ENCODE results near the gene CCDC83.

DNA sequence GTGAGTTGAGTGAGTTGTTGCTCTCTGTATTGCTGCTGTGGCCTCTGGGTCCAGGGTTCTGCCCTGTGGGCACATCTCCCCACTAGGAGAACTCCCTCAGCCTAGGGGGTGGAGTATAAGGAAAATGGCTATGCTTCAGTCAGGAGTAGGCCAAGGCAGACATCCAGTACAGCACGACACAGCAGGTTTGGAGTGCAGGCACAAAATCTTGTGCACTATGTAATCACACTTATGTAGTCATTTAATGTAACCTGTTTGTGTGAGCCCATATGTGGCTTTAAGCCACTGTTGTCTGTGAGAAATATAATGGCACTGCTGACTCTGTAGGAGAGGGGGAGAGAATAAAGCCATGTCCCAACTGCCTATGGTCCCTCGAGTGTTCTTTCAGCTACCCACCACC is 90.1 kb downstream of the CCDC83 start:
- TF ChIP-seq, protein P1, sequence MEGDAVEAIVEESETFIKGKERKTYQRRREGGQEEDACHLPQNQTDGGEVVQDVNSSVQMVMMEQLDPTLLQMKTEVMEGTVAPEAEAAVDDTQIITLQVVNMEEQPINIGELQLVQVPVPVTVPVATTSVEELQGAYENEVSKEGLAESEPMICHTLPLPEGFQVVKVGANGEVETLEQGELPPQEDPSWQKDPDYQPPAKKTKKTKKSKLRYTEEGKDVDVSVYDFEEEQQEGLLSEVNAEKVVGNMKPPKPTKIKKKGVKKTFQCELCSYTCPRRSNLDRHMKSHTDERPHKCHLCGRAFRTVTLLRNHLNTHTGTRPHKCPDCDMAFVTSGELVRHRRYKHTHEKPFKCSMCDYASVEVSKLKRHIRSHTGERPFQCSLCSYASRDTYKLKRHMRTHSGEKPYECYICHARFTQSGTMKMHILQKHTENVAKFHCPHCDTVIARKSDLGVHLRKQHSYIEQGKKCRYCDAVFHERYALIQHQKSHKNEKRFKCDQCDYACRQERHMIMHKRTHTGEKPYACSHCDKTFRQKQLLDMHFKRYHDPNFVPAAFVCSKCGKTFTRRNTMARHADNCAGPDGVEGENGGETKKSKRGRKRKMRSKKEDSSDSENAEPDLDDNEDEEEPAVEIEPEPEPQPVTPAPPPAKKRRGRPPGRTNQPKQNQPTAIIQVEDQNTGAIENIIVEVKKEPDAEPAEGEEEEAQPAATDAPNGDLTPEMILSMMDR (IDR thresholded peaks at IDR 0.05), result no peak
- TF ChIP-seq POLR2A (IDR thresholded peaks at IDR 0.05), result no peak

Measured in heart left ventricle (tissue), 13 donors.